GM19463 (cell line): ENCODE results near the gene GPRIN1.
A peak's percentile ranks its signal among the peaks of the same experiment; 100 is the strongest.

ENCODE experiments used
- ATAC-seq: cut with Tn5 transposase; IDR thresholded peaks from one replicate; pipeline ENCODE4 v1.9.1; 2021; ENCODE audit warnings: mild to moderate bottlenecking, moderate library complexity; ENCODE audit not compliant: unreplicated experiment

The GPRIN1 gene

DNA sequence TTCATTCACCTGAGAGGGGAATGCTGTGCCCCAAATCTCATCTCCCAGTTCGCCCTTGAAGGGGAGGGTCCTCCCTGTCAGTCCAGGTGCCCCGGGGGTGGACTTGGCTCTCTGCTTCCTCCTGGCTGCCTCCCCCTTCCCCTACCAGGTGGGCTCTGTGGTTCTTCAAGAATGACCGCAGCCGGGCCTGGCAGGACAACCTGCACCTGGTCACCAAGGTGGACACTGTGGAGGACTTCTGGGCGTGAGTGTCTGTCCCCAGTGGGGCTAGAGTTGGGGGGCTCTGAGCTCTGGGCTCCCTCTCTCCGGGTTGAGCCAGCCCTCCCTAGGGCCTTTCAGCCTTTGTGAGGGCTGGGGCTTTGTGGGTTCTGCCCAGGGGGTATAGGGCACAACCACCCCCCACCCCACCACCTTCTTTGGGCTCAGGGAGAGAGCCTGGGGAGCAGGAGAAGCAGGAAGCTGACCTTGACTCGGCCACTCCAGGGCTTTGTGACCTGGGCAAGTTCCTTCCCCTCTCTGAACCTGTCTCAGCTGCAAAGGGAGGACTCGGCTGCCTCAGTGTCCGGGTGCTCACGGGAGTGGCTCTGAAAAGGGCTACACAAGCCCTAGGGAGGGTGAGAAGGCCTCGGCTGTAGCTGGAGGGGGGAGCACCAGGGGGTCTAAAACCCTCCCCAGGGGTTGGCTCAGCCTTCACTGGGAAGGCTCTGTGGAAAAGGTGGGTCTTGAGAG is 33.7 kb upstream of the GPRIN1 start:
- ATAC-seq: no peak

- ATAC-seq: no peak
These were observed 32.9 kb upstream of the GPRIN1 start for GRCh38 chr5:176642675-176643490.

DNA sequence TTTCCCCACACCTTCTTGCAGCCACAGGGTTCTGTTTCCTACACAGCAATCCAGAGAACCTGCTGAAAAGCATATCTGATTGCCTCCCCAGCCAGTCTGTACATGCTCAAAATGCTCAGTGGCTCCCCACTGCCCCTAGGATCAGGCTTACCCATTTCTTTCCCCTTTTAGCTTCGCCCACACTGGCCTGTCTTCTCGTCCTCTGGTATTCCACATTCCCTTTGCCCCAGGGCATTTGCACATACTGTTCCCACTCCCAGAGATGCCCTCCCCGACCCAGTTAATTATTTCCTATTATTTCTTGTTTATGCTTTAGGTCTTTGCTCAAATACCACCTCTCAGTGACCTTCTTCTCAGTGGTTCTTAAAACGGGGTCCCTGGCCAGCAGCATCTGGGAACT is 30.7 kb upstream of the GPRIN1 start:
- no peak for ATAC-seq

DNA sequence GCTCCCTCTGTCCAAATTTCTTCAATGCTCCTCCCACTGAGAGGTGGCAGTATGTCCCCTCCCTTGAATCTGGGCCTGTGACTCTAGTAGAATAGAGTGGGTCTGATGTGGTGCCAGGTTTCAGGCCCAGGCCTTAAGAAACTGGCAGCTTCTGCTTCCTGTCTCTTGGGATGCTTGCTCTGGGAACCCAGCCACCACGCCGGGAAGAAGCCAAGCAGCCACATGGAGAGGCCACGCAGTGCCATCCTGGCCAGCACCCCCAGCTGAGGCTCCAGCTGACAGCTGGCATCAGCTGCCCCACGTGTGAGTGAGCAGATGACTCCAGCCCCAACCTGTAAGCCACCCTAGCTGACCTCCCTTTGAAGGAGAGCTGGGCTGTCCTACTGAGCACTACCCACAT is 30.0 kb upstream of the GPRIN1 start:
- ATAC-seq: no peak

GRCh38 chr5:176639208-176639607 is 29.3 kb upstream of the GPRIN1 start:
- no peak for ATAC-seq

- no peak for ATAC-seq
These were observed 28.5 kb upstream of the GPRIN1 start for GRCh38 chr5:176638437-176638836.

DNA sequence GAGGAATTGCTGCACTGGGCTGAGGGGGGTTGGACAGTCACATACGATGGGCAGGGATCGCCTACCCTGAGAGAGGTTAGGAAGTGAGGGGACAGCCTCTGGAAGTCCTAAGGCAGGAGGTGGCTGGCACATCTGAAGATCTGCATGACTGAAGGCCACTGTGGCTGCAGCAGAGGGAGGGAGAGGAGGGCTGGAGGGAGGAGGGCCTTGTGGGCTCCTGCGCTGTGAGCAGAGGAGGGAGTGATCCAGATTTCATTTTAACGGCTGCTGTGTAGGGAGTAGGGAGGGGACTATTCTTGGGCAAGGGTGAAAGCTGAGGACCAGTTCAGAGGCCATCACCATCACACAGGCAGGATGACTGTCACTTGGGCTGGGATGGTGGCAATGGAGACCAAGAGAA is 27.6 kb upstream of the GPRIN1 start:
- no peak for ATAC-seq

DNA sequence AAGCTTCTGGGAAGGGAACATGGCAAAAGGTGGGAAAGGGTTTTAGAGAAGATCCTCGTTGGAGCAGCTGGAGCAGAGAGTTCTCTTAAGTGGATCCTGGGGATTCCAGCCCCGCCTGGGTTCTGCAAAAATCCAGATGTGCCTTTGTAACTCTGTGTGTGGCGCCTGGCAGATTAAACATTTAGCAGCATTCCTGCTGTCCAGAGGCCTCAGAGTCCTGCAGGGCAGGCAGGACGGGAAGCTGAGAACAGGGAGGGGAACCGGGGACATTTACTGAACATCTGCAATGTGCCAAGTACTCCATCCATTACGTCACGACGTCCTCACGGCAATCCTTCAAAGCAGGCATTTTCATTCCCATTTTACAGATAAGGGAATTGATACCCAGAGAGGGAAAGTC is 26.5 kb upstream of the GPRIN1 start:
- no peak for ATAC-seq

GRCh38 chr5:176633598-176633997 is 23.6 kb upstream of the GPRIN1 start:
- ATAC-seq: no peak

DNA sequence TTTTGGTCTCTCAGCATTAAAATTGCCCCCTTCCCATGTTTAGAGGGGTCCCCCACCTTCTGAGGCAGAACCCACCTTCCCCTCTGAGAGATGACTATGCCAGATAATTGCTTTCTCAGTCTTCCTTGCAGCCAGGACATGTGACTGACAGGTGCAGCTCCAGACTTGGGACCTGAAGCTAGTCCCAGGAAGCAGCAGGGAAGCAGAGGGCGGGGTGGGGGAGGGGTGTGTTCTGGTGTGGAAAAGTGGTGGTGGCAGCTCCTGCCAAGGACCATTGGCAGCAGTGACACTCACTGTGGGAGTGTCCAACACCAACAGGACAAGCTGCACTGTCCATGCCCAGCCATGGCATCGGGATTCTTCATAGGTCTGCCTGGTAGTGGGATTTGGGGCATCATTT is 22.8 kb upstream of the GPRIN1 start:
- no peak for ATAC-seq

DNA sequence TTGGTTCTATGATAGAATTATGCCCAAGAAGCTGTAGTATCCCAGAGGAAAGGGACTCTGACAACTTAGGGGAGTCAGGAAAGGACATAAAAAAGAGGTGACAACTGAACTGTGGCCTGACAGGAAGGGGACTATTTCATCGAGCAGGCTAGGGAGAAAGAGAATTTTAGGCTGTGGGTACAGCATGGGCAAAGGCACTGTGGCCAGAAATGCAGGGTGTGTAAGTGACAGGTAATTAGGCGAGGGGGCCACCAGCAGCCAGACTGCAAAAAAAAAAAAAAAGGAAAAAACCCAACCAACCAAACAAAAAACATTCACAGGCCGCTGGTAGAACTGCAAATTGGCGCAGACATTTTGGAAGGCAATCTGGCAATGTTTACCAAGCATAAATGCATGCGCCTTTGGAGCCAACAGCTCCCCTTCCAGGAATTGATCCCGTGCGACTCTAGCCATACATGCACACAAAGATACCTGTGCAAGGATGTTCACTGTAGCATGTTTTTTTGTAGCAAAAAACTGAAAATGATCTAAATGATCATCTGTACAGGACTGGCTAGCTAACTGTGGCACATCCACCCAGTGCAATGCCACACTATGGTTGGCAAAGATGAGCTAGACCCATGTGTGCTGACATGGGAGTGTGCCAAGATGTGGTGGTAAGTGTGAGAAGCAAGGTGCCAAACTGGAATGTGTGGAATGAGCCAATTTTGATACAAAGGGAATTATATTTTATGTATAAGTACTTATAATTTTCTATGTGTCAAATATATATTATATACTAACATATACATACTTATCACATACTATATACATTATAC is 21.6 kb upstream of the GPRIN1 start:
- ATAC-seq: no peak

GRCh38 chr5:176630681-176631222 is 20.8 kb upstream of the GPRIN1 start:
- no peak for ATAC-seq

DNA sequence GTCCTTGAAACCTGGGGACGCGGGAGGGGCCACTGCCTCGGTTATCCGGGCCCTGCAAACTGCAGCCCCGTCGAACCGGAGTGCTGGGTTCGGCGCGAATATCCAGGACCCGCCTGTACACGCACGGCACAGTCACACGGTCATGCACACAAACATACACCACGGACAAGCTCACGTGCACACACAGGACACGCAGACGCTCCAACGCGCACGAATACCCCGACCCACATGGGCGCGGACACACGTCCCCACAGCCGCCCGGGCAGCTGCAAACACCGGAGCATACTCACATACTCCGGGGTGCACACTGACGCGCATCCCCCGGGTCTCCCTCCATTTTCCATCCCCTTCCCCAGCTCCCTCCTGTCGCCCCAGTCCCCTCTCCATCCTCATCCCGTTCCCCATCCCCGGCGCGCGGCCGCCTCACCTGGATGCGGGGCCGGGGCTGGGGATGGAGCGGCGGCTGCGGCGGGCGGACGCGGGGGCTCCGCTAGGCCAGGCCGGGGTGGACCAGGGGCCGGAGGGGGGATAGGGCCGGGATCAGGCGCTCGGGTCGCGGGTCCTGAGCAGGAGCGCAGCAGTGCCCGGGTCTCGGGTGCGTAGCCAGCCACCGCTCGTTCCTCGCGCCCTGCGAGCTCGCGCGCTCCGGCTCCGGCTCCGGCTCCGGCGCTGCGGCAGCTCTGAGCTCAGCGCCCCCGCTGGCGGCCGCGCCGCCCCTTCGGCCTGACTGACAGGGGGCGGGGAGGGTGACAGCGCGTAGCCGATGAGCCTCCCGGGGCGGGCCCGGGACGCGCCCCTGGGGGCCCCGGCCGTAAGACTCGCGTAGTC is 20.1 kb upstream of the GPRIN1 start, which contains the start of the genes EIF4E1B and SNCB:
Gene EIF4E1B, plus strand, starts transcription at position 823 of the 828 bp plus-strand sequence. CDS start 12,113 bp downstream, outside the sequence.
Gene SNCB, minus strand, starts transcription at position 682 of the 828 bp plus-strand sequence. CDS start 880 bp downstream, outside the sequence.
- ATAC-seq: peak; percentile 48

GRCh38 chr5:176629317-176629852 is 19.4 kb upstream of the GPRIN1 start:
- ATAC-seq: no peak

DNA sequence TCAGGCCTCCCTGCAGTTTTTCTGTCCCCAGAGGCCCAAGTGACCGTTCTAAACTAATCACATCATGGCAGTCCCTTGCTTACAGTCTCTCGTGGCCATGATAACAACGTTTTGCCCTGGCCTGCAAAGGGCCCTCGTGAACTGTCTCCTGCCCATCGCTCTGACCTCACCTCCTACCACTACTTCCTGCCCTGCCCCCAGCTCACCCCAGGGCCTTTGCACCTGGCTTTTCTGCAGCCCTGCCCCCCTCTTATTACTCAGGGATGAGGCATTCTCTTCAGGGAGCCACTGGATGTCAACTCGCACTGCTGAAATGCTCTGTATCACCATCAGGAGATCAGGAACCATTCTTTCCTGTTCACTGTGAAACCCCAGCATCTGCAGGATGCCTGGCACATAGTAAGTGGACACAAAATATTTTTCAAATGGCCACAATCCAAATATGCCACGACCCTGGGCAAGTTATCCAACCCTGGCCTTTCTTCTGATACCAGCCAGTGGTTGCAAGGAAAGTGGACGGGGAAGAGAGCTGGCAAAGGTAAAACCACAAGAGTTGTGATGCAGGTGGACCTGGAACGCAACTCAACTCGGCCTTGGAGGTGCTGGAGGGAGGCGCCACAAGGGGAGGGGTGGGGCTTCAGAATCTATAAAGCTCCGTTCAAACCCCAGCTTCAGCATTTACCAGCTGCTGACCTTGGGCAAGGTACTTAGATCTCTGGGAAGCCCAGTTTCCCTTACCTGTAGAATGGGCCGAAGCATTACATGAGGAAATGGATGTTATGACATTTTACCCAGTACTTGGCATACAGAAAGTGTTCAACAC is 18.7 kb upstream of the GPRIN1 start:
- no peak for ATAC-seq

GRCh38 chr5:176627582-176627981 is 17.6 kb upstream of the GPRIN1 start:
- ATAC-seq: no peak

DNA sequence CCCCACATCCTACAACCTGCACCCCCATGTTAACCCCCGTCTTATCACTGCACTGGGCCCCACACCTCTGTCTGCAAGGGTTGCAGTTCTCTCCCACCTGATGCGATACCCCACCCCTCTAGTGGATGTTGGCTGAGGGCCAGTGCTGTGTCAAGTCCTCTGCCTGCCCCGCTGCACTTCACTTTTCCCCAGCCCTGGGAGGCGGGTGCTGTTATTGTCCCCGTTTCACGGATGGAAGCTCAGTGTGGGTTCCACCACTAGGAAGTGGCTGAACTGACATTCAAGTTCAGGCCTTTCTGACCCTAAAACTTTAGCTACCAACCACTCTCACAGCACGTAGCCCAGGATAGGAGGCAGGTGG is 16.9 kb upstream of the GPRIN1 start:
- no peak for ATAC-seq

DNA sequence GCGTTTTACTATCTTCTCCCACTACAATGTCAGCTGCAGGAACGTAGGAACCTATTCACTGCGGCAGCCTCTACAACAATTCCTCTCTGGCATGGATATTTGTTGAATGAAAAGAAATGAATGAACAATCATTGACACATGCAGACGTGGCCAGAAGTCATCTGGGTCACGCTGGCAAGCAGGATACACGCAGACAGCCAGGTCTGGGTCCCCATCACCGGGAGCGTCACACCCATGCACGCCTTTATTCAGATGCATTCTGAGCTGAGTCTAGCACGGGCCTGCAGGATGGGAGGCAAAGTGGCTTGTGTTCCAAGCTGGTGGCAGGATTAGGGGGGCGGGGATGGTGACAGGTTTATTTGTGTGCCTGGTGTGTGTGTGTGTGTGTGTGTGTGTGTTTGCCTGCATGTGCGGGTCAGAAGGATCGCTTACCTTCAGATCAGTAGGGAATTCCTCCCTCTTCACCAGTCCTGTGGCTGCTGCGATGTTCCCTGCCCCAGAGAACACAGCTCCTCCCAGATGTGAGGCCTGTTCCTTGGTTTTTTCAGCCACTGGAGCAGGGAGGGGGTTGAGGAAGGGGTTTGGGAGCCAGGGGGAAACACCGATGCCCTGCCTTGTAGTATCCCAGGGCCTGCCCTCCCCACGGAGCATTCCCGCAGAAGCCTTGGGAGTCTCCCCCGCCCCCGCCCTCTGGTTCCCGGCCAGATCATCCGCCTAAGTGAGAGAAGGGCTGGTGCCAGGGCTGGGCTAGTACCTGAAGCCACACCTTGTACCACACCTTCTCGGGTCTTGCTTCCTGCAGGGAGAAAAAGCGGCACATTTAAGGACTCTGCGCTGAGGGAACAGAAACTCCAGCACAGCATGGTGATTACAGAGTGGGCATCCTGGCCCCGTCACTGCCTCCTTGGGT is 16.3 kb upstream of the GPRIN1 start:
- ATAC-seq: no peak
